Dedifferentiated amniotic fluid mesenchymal stem cell (primary cell): ENCODE data around the gene VDR.

Source experiments
- DNase-seq: peaks from one replicate; pipeline ENCODE4 v3.0.0-alpha.2; 2016; ENCODE audit errors: extremely low spot score

VDR gene

GRCh38 chr12:47930634-47931033, 25.8 kb upstream of the VDR start:
- no peak for DNase-seq

- DNase-seq = no peak
These were observed 22.6 kb upstream of the VDR start for GRCh38 chr12:47927346-47927745.

- DNase-seq = no peak
These were observed 17.1 kb upstream of the VDR start for GRCh38 chr12:47921907-47922306.

- DNase-seq = no peak
These were observed 16.1 kb upstream of the VDR start for GRCh38 chr12:47920913-47921312.

- DNase-seq = no peak
These were observed 8.3 kb upstream of the VDR start for GRCh38 chr12:47913081-47913480.

GRCh38 chr12:47912556-47912955, 7.8 kb upstream of the VDR start:
- DNase-seq = no peak

GRCh38 chr12:47910981-47911380, 6.2 kb upstream of the VDR start:
- no peak for DNase-seq

- DNase-seq = no peak
These were observed 5.7 kb upstream of the VDR start for GRCh38 chr12:47910486-47910885.

GRCh38 chr12:47909839-47910465, 5.2 kb upstream of the VDR start:
- DNase-seq = no peak

- DNase-seq = no peak
These were observed 3.9 kb upstream of the VDR start for GRCh38 chr12:47908738-47909137.

- DNase-seq = no peak
These were observed 3.2 kb upstream of the VDR start for GRCh38 chr12:47907851-47908454.

- DNase-seq = peak; percentile 85
These were observed 674 bp downstream of the VDR start for GRCh38 chr12:47903927-47904712.

- DNase-seq = peak; percentile 61
These were observed 1.6 kb downstream of the VDR start for GRCh38 chr12:47903151-47903611.

GRCh38 chr12:47902131-47902639, 2.6 kb downstream of the VDR start:
- no peak for DNase-seq

- no peak for DNase-seq
These were observed 3.1 kb downstream of the VDR start for GRCh38 chr12:47901718-47902093.

- no peak for DNase-seq
These were observed 3.6 kb downstream of the VDR start for GRCh38 chr12:47901063-47901717.

GRCh38 chr12:47900131-47901062, 4.4 kb downstream of the VDR start:
- no peak for DNase-seq

GRCh38 chr12:47899466-47899865, 5.3 kb downstream of the VDR start:
- no peak for DNase-seq

GRCh38 chr12:47896633-47897032, 8.2 kb downstream of the VDR start:
- DNase-seq = no peak

- no peak for DNase-seq
These were observed 8.8 kb downstream of the VDR start for GRCh38 chr12:47896022-47896421.

- DNase-seq = no peak
These were observed 10.1 kb downstream of the VDR start for GRCh38 chr12:47894652-47895051.
